K562 (cell line): Measurements from ENCODE around the gene GNG14. TPM values are rescaled to one million over a fixed set of nuclear protein-coding genes. Genes with fewer than 3 reads are reported as not detected.
A peak's percentile ranks its signal among the peaks of the same experiment; 100 is the strongest.

Experiments used
- BHLHE40 ChIP-seq: IDR thresholded peaks from 2 replicates; pipeline ENCODE4 v1.6.1; 2011; ENCODE audit warnings: low read length, improper control_type of control experiment
- C11orf30 ChIP-seq: fragments of 450-650 bp; IDR thresholded peaks from 2 replicates; pipeline ENCODE4 v1.6.1; 2016; ENCODE audit warnings: low read depth, mild to moderate bottlenecking
- KLF13 ChIP-seq: fragments of 450-650 bp; IDR thresholded peaks from 2 replicates; pipeline ENCODE4 v1.6.1; 2016; ENCODE audit warnings: missing genetic modification characterization, low read depth, mild to moderate bottlenecking, missing compliant biosample characterization, moderate library complexity, borderline replicate concordance
- MCM3 ChIP-seq: fragments of 450-650 bp; IDR thresholded peaks from 2 replicates; pipeline ENCODE4 v1.6.1; 2016
- NFATC3 ChIP-seq: fragments of 450-650 bp; IDR thresholded peaks from 2 replicates; pipeline ENCODE4 v1.6.1; 2017; ENCODE audit warnings: mild to moderate bottlenecking
- NUFIP1 ChIP-seq: fragments of 450-650 bp; IDR thresholded peaks from 2 replicates; pipeline ENCODE4 v1.6.1; 2018; ENCODE audit not compliant: partially characterized antibody
- PRMT5 ChIP-seq: sonication (generic); formaldehyde crosslinking; IDR thresholded peaks from 2 replicates; pipeline ENCODE4 v1.5.0; 2020; ENCODE audit warnings: missing genetic modification reagents
- TFAM ChIP-seq: fragments of 250-450 bp; sonication (Bioruptor Pico); conservative IDR thresholded peaks from 2 replicates; pipeline ENCODE4 v1.5.0; 2021; ENCODE audit warnings: mild to moderate bottlenecking, moderate library complexity
- polyA plus RNA-seq, 8 experiments: library from polyadenylated mRNA; depleted of rRNA in 4 of 8; stranded (reverse) in 5 of 8; unstranded in 3 of 8; fragments of >200 nt; fragmentation: Nextera tagmentation in 2 of 8; fragmentation: Illumina TruSeq in 1 of 8; extraction: Ambion mirVana in 2 of 8; extraction: Trizol in 1 of 8; gene quantifications; 2 replicates each; pipeline versions ENCODE4 v1.2.1 to v1.2.3, GENCODE V29; 2011 to 2014; ENCODE audit warnings: inconsistent platforms in 1 of 8, missing spikeins in 1 of 8
- total RNA-seq, 7 experiments: library from RNA; depleted of rRNA in 6 of 7; stranded (reverse); fragments of >200 nt in 6 of 7; fragmentation: Illumina TruSeq in 2 of 7; extraction: Trizol in 2 of 7; gene quantifications; 2 replicates each; pipeline versions ENCODE4 v1.2.1 to v1.2.3, GENCODE V29; 2011 to 2021; ENCODE audit warnings: low replicate concordance in 1 of 7
- TF ChIP-seq, protein P1 (sequence below): sonication (generic); formaldehyde crosslinking; IDR thresholded peaks from 2 replicates; pipeline ENCODE4 v1.8.0; 2022; ENCODE audit warnings: mild to moderate bottlenecking, missing genetic modification reagents
- TF ChIP-seq, protein P2 (sequence below): fragments of 250-450 bp; sonication (Bioruptor Pico); IDR thresholded peaks from 2 replicates; pipeline ENCODE4 v1.8.0; 2022; ENCODE audit warnings: moderate library complexity, mild to moderate bottlenecking, inconsistent platforms
- TF ChIP-seq, protein P3 (sequence below): fragments of 450-650 bp; formaldehyde crosslinking; IDR thresholded peaks from 2 replicates; pipeline ENCODE4 v1.4.0; 2020; ENCODE audit warnings: mild to moderate bottlenecking, mixed read lengths

The GNG14 gene
- total and polyA plus RNA-seq, 9 of the 15 experiments (the other 6 are each of a cell fraction or from before 2014, with no cell fraction given) = not detected

- TF ChIP-seq, protein P1, sequence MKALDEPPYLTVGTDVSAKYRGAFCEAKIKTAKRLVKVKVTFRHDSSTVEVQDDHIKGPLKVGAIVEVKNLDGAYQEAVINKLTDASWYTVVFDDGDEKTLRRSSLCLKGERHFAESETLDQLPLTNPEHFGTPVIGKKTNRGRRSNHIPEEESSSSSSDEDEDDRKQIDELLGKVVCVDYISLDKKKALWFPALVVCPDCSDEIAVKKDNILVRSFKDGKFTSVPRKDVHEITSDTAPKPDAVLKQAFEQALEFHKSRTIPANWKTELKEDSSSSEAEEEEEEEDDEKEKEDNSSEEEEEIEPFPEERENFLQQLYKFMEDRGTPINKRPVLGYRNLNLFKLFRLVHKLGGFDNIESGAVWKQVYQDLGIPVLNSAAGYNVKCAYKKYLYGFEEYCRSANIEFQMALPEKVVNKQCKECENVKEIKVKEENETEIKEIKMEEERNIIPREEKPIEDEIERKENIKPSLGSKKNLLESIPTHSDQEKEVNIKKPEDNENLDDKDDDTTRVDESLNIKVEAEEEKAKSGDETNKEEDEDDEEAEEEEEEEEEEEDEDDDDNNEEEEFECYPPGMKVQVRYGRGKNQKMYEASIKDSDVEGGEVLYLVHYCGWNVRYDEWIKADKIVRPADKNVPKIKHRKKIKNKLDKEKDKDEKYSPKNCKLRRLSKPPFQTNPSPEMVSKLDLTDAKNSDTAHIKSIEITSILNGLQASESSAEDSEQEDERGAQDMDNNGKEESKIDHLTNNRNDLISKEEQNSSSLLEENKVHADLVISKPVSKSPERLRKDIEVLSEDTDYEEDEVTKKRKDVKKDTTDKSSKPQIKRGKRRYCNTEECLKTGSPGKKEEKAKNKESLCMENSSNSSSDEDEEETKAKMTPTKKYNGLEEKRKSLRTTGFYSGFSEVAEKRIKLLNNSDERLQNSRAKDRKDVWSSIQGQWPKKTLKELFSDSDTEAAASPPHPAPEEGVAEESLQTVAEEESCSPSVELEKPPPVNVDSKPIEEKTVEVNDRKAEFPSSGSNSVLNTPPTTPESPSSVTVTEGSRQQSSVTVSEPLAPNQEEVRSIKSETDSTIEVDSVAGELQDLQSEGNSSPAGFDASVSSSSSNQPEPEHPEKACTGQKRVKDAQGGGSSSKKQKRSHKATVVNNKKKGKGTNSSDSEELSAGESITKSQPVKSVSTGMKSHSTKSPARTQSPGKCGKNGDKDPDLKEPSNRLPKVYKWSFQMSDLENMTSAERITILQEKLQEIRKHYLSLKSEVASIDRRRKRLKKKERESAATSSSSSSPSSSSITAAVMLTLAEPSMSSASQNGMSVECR = peak; percentile 81
- peak; percentile 96 for TF ChIP-seq NFATC3
- TF ChIP-seq, protein P2, sequence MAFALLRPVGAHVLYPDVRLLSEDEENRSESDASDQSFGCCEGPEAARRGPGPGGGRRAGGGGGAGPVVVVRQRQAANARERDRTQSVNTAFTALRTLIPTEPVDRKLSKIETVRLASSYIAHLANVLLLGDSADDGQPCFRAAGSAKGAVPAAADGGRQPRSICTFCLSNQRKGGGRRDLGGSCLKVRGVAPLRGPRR = 0 out of 2 replicates have a peak, but pooled peaks have one; percentile 20
- TF ChIP-seq NUFIP1 = no peak
- TF ChIP-seq MCM3 = no peak
- TF ChIP-seq BHLHE40 = no peak
- TF ChIP-seq PRMT5 (CRISPR knock-in tag) = no peak
- TF ChIP-seq, protein P3, sequence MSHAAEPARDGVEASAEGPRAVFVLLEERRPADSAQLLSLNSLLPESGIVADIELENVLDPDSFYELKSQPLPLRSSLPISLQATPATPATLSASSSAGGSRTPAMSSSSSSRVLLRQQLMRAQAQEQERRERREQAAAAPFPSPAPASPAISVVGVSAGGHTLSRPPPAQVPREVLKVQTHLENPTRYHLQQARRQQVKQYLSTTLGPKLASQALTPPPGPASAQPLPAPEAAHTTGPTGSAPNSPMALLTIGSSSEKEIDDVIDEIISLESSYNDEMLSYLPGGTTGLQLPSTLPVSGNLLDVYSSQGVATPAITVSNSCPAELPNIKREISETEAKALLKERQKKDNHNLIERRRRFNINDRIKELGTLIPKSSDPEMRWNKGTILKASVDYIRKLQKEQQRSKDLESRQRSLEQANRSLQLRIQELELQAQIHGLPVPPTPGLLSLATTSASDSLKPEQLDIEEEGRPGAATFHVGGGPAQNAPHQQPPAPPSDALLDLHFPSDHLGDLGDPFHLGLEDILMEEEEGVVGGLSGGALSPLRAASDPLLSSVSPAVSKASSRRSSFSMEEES = no peak; the same call in 1 of the 2 replicates
- no peak for TF ChIP-seq KLF13
- TF ChIP-seq TFAM (CRISPR knock-in tag) = no peak
- TF ChIP-seq C11orf30 = peak; percentile 99
Measured at GRCh38 chr19:12669270-12670158, 18.3 kb upstream of the GNG14 start (continued).
